Measurements from ENCODE around the gene UBAC2.
A peak's percentile ranks its signal among the peaks of the same experiment; 100 is the strongest.

GRCh38 chr13:99279637-99280036 lies 79.0 kb downstream of the UBAC2 start:
- no peak for TF ChIP-seq CTCF (IDR thresholded peaks at IDR 0.05 in 4 of 5, conservative IDR thresholded peaks at IDR 0.05 in 1 of 5)
- TF ChIP-seq POLR2A (IDR thresholded peaks at IDR 0.05): peak in 1 of 2 donors; percentile 2
